Fibroblast of villous mesenchyme (primary cell): ENCODE data around the gene IL15. TPM values are rescaled to one million over a fixed set of nuclear protein-coding genes. Genes with fewer than 3 reads are reported as not detected.
"Not testable (repeated sequence)": the region's sequence is repeated elsewhere in the genome, so short reads cannot be mapped to it uniquely, and the experiment has no call there.

Experiments
- DNase-seq: peaks from one replicate; pipeline ENCODE4 v3.0.0-alpha.2; 2010; ENCODE audit warnings: low read depth
- H3K4me3 ChIP-seq: 2 replicates; pipeline ENCODE4 v1.5.1; 2011; ENCODE audit warnings: low read depth, mild to moderate bottlenecking, low read length
- CTCF ChIP-seq: IDR thresholded peaks from 2 replicates; pipeline ENCODE4 v1.5.1; 2012; ENCODE audit warnings: low read depth, mild to moderate bottlenecking, low read length; ENCODE audit not compliant: insufficient read depth
- total RNA-seq: library from RNA; depleted of rRNA; stranded (reverse); fragments of >200 nt; gene quantifications from 2 replicates; pipeline ENCODE4 v1.2.3, GENCODE V29; 2012

Gene IL15
- total RNA-seq, 1 donor = 9.5 TPM

GRCh38 chr4:141610365-141610764, 26.0 kb upstream of the IL15 start:
- TF ChIP-seq CTCF = no peak
- DNase-seq = no peak
- no peak overlapping the region for H3K4me3 ChIP-seq

- H3K4me3 ChIP-seq = no peak overlapping the region
- no peak for DNase-seq
- no peak for TF ChIP-seq CTCF
Observed at GRCh38 chr4:141614878-141615586, 21.4 kb upstream of the IL15 start.

- DNase-seq, H3K4me3 ChIP-seq: not testable (repeated sequence)
Observed at GRCh38 chr4:141615587-141615918, 20.8 kb upstream of the IL15 start.

GRCh38 chr4:141620715-141621114, 15.7 kb upstream of the IL15 start:
- TF ChIP-seq CTCF = no peak
- H3K4me3 ChIP-seq = no peak overlapping the region
- DNase-seq = no peak

GRCh38 chr4:141625023-141625422, 11.4 kb upstream of the IL15 start:
- DNase-seq = no peak
- no peak for TF ChIP-seq CTCF
- H3K4me3 ChIP-seq = no peak overlapping the region

- DNase-seq = no peak
- no peak overlapping the region for H3K4me3 ChIP-seq
- no peak for TF ChIP-seq CTCF
Observed at GRCh38 chr4:141630854-141631253, 5.5 kb upstream of the IL15 start.

GRCh38 chr4:141635736-141636081, 674 bp upstream of the IL15 start:
- peak overlapping the region; percentile 83 for H3K4me3 ChIP-seq
- TF ChIP-seq CTCF = no peak
- no peak for DNase-seq
